Right ventricle myocardium superior (tissue), 1 donor: ENCODE results near the gene FOXC1. TPM values are rescaled to one million over a fixed set of nuclear protein-coding genes. Genes with fewer than 3 reads are reported as not detected.

Source experiments
- ATAC-seq: fragments of 200-7000 bp; cut with Tn5 transposase; one replicate; pipeline ENCODE4 v1.9.1; 2020; ENCODE audit warnings: mild to moderate bottlenecking; ENCODE audit not compliant: poor library complexity
- DNase-seq: peaks from one replicate; pipeline ENCODE4 v3.0.0-alpha.2; 2020
- intact Hi-C: fragments of 100-400 bp; cut with DNase I; formaldehyde crosslinking; loops from one replicate; pipeline ENCODE4 v1.11.2; 2022
- total RNA-seq: library from RNA; stranded (reverse); fragmentation: NEBNext Ultra II Directional; extraction: Animal tissue kit (Norgen Biotek cat#: 25700); gene quantifications from one replicate; pipeline ENCODE4 v1.2.1, GENCODE V29; 2021
- donor health status: DM: no; HTN: yes; CAD: no; lungs with severe emphysema.

Gene FOXC1
- total RNA-seq, 1 donor from 2014 or later: 3.5 TPM

- ATAC-seq (no peak), DNase-seq (no peak)
- intact Hi-C loops: no loop called here
Measured at GRCh38 chr6:1629316-1629715, 19.6 kb downstream of the FOXC1 start.

- no peak for ATAC-seq
- intact Hi-C loops: no loop called here
- DNase-seq: no peak
Measured at GRCh38 chr6:1630212-1630770, 20.6 kb downstream of the FOXC1 start.

GRCh38 chr6:1630771-1631217 lies 21.1 kb downstream of the FOXC1 start:
- DNase-seq: no peak
- ATAC-seq: no peak
- intact Hi-C loops: no loop called here

GRCh38 chr6:1631251-1631650 lies 21.5 kb downstream of the FOXC1 start:
- ATAC-seq: no peak
- intact Hi-C loops: no loop called here
- DNase-seq: no peak

- intact Hi-C loops: no loop called here
- DNase-seq: no peak
- ATAC-seq: no peak
Measured at GRCh38 chr6:1633366-1634021, 23.8 kb downstream of the FOXC1 start.

- intact Hi-C loops: no loop called here
- ATAC-seq (no peak), DNase-seq (no peak)
Measured at GRCh38 chr6:1634081-1634480, 24.4 kb downstream of the FOXC1 start.

GRCh38 chr6:1635305-1636010 lies 25.7 kb downstream of the FOXC1 start:
- ATAC-seq (no peak), DNase-seq (no peak)
- intact Hi-C loops: no loop called here

- no peak for DNase-seq
- ATAC-seq: no peak
- intact Hi-C loops: no loop called here
Measured at GRCh38 chr6:1636272-1636825, 26.6 kb downstream of the FOXC1 start.

GRCh38 chr6:1636971-1637871 lies 27.5 kb downstream of the FOXC1 start:
- intact Hi-C loops: no loop called here
- DNase-seq (no peak), ATAC-seq (no peak)

GRCh38 chr6:1639430-1639829 lies 29.7 kb downstream of the FOXC1 start:
- DNase-seq: no peak
- intact Hi-C loops: no loop called here
- no peak for ATAC-seq

GRCh38 chr6:1640476-1640875 lies 30.8 kb downstream of the FOXC1 start:
- intact Hi-C loops: no loop called here
- DNase-seq (no peak), ATAC-seq (no peak)

GRCh38 chr6:1641343-1641885 lies 31.7 kb downstream of the FOXC1 start:
- ATAC-seq (no peak), DNase-seq (no peak)
- intact Hi-C loops: no loop called here

GRCh38 chr6:1643111-1643510 lies 33.4 kb downstream of the FOXC1 start:
- ATAC-seq (no peak), DNase-seq (no peak)
- intact Hi-C loops: no loop called here

GRCh38 chr6:1643830-1644445 lies 34.2 kb downstream of the FOXC1 start:
- ATAC-seq (no peak), DNase-seq (no peak)
- intact Hi-C loops: no loop called here

- no peak for ATAC-seq
- DNase-seq: no peak
- intact Hi-C loops: no loop called here
Measured at GRCh38 chr6:1644516-1645060, 34.9 kb downstream of the FOXC1 start.

GRCh38 chr6:1645466-1646185 lies 35.9 kb downstream of the FOXC1 start:
- no peak for ATAC-seq
- intact Hi-C loops: no loop called here
- no peak for DNase-seq

GRCh38 chr6:1651362-1651761 lies 41.6 kb downstream of the FOXC1 start:
- ATAC-seq (no peak), DNase-seq (no peak)
- intact Hi-C loops: no loop called here
